GM19324 (cell line): ENCODE measurements around the gene RELL2.

Experiments used
- ATAC-seq: cut with Tn5 transposase; IDR thresholded peaks from one replicate; pipeline ENCODE4 v1.9.1; 2021; ENCODE audit warnings: mild to moderate bottlenecking, moderate library complexity; ENCODE audit not compliant: unreplicated experiment, low FRiP score

The RELL2 gene

DNA sequence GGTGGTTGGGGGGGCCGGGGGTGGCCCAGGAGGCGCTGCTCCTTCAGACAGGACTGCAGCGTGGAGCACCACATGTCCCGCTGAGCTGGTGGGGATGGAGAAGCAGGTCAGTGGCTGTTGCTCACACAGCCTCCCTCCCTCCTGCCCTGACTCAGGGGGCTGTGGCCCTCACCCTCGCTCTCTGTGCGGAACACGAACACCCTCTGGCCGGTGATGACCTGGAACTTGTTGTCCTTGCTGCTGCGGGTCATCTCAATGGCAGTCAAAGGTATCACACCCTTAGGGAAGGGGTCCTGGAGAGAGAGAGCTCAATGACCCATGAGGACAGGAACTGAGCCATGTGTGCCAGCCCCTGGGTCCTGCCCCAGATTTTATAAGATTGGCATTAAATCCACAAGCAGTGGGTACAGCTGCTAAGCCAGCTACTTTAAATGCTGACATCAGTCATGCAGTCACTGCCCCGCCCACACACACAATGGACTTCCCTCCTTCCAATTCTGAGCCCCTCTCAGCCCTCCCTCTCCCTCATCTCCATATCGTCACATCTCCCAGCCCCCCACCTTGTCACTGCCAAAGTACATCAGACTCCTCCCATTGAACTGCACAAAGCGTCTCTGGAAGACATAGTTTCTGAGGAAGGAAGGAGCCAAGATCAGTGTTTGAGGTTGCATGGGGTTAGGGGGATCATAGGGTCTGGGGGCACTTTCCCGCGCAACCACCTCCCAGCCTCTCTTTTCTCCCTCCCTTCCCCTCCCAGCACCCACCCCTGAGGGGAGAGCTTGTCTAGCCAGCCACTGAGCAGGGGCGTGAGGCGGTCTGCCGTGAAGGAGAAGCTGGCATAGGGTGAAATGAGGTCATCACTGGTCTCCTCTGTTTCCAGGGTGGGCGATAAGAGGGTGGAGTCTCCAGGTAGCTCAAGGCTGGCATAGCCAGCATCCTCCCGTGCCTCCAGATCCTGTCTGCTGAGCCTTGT lies 36.3 kb downstream of the RELL2 start:
- no peak for ATAC-seq

DNA sequence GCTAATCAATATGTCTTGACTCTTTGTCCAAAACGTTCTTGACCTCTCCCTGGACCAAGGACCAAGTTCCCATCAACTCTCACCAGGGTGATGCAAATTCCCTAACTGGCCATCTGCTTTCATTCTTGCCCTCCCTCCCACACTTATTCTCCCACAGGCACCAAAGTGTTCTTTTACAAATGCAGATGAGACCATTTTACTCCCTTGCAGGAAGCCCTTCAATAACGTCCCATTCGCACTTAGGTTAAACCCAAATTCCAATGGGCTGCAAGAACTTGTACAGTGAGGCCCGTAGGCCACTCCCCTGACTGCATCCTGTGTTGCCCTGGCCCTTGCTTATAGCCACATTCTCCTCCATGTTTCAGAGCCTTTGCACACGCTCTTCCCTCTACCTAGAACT lies 38.0 kb downstream of the RELL2 start:
- ATAC-seq, result no peak

DNA sequence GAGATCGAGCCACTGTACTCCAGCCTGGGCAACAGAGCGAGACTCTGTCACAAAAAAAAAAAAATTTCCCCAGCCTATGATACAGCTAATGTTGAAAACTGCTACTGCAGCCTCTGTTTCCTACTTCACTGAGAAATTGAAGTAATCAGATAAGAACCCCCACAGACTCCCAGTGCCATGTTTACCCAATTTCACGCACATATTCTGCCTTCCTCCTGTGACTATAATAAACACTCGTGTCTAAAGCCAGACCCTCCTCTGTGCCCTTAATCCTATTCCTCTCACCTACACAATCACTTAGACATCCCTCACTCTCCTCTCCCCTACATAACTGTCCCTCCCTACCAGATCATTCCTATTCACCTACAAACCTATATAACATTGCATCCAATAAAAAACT lies 38.9 kb downstream of the RELL2 start:
- no peak for ATAC-seq

DNA sequence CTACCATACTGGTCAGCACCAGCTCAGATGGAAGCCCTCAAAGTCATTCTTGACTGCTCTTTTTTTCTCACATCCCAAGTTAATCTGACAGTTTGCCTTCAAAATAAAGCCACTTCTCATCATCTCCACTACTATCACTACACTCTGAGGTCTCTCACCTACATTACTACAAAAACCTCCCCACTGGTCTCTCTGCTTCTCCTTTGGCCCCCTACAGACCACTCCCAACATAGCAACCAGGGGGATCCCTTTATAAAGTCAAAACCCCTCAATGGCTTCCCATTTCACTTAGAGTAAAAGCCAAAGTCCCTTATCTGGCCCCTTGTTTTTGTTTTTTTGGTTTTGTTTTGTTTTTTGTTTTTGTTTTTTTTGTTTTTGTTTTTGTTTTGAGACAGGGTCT lies 40.6 kb downstream of the RELL2 start:
- no peak for ATAC-seq

DNA sequence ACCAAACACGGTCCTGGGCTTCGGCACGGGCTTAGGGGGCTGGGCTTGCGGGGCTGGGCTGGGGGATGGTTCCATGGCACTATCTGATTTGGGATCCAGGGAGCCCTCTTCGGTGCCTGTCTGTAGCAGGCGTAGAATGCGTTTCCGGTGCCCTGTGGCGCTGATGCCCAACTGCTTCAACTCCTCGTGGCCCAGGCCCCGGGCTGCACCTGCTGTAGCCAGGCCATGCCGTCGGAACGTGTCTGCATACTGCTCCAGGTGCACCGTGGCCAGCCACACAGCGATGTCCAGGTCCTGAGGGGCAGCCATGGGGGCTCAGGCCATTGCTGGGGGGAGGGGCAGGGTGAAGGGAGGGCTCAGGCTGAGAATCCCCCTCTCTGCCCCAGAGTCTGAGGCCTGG lies 43.4 kb downstream of the RELL2 start:
- no peak for ATAC-seq

DNA sequence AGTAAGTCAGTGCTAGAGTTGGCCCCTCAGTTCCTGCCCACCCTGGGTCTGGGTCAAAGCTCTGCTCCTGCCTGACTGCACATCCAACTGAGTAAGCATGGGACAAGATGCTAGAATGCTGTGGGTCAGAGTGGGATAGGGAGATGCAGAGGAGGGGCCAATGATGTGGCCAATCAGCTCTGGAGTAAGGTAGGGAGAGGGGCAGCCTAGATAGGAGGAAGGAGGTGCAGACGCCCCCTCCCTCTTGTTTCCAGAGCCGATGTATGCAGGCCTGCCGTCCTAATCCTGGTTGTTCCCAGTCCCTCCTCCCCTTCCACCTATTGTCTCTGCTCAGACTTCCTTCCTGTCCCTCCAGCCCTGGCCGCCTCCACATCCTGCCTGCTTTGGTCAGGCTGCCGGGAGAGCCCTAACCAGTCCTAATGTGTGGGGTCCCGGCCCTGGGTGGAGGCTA lies 44.0 kb downstream of the RELL2 start:
- no peak for ATAC-seq

DNA sequence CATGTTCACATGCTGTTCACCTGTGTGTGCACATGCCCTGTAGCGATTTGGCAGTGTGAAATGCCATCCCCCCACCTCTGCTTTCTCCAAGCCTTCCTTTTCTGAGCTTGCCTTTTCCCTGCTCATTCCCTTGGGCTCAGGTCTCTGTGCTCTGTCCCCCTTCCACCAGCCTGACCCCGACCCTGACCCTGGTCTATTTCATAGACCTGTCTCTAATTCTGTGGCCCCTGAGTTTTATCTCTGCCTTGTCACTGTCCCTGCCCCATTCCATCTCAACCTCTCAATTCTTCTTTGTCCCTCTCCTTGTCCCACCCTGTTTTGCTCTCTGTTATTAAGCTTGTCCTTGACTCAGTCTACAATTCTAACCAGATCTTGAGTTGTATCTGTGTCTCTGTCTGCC lies 44.5 kb downstream of the RELL2 start:
- ATAC-seq, result no peak

DNA sequence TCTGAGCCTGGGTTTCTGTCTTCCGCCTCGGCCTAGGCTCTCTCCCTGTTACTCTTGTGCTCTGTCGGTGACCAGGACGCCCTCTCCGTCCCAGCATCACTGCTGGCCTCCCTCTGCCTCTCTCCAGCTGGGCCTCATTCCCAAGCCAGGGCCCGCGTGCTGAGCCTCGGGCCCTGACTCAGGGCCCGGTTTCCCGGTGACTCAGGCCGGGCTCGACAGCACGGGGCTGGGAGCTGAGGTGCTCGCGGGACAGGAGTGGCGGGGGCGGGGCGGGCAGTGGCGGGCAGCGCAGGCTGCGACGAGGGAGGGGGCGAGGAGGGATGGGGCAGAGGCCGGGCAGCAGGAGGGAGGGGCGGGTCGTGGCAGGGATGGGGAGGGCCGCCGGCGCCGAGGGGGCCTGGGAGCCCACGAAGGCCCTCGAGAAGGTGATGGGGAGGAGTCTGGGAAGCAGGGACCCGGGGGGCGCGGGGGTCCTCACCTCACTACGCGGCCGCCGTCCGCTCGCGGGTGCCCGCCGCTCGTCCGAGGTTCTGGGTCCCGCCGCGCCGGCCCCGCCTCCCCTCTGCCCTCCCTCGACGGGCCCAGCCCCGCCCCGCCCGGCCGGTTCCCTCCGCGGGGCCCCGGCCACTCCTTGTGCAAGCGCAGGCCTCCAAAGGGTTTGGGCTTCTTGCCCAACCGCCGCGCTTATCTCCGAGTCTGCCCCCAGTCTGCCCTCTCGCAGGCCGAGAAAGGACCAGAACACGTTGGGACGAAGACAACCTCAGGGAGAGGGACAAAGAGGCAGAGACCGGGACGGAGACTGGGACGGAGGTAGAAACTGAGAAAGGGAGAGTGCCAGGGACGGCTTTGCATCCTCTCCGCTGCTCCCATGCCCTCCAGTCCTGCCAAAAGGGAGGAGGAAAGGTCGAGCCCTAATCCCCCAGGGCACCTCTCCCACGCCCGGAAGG lies 45.2 kb downstream of the RELL2 start, which contains the start of gene ARAP3:
Gene ARAP3 (minus strand): TSS at position 536 of the 947 bp plus-strand sequence. CDS start 1,744 bp downstream, outside the sequence.
- ATAC-seq, result no peak

DNA sequence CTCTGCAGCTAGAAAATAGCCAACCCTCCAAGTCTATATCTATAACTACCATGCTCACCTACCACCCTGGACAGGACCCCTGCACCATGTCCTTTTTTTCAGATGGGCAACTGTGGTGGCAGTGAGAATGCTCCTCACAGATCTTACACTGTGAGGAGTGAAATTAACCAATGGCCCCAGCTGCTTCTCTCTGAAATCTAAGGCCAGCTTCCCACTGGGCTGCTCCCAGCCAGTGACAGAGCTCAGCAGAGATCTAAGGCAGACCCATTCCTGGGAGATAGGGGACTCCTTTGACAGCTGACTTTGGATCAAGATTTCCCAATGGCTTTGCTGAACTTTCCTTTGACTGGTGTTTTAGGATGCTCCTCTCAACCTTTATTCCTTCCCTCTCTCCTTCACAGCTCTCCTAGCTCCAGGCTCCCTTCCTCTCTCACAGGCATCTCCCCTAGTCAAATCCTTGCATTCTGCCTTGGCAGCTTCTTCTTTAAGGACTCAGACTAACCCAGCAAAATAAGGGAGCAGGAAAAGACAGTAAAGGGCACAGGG lies 46.9 kb downstream of the RELL2 start:
- ATAC-seq, result no peak

DNA sequence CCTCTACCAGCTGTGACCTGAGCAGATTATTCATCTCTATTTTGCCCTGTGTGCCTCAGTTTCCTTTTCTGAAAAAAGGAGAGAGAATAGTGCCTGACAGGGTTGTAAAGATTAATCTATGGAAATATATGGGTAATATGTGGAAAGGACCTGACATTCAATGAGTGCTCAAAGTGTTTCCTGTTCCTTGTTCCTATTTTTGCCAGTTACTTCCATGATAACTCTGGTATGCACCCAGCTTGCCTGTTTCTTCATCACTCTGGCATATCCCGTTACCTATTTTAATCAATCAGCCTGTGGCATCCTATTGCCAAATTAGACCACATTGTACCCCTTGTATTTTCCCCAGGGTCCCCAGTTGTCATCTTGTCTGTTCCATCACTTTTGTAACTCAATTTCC lies 48.8 kb downstream of the RELL2 start:
- ATAC-seq, result no peak

DNA sequence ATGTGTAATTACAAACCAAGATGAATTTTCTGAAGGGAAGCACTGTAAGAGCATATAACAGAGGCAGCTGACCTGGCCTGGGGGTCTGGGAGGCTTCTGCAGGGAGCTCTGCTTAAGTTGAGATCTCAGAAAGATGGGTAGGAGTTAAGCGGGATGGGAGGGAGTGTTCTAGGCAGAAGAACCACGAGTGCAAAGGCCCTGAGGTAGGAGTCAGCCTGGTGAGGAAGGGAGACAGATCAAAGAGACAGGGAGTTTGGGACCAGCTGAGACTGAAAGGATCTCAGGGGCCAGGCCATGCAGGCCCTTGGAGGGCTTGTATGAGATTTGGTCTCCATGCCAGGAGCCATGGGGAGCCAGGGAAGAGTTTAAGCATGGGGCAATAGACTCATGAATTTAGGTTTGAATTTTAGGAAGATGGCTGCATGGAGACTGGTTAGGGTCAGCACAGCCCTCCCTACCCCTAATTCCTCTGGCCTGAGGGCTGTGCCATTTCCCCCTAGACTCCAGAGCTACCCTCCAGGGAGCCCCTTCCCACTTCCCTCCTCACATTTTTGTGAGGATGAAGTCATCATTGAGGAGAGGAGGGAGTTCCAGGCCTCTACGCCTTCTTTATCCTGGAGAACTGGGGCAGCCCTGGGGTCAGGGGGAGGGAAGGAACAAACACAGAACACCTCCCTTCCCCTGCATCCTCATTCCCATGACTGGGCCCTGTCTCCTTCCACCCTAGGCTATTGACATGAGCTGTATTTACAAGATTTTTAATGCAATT lies 50.0 kb downstream of the RELL2 start:
- ATAC-seq, result no peak
